HG03139 (cell line): Measurements from ENCODE around the gene BAHD1.

Source experiments
- ATAC-seq: cut with Tn5 transposase; IDR thresholded peaks from one replicate; pipeline ENCODE4 v1.9.1; 2021; ENCODE audit not compliant: unreplicated experiment

The BAHD1 gene

GRCh38 chr15:40421246-40422157, 19.3 kb upstream of the BAHD1 start:
- peak; percentile 75 for ATAC-seq

GRCh38 chr15:40424483-40425115, 16.2 kb upstream of the BAHD1 start:
- ATAC-seq = no peak

- ATAC-seq = no peak
Measured at GRCh38 chr15:40425681-40426080, 15.1 kb upstream of the BAHD1 start.

- ATAC-seq = no peak
Measured at GRCh38 chr15:40427188-40427587, 13.6 kb upstream of the BAHD1 start.

- ATAC-seq = no peak
Measured at GRCh38 chr15:40428185-40428584, 12.6 kb upstream of the BAHD1 start.

- ATAC-seq = no peak
Measured at GRCh38 chr15:40429068-40429710, 11.6 kb upstream of the BAHD1 start.

GRCh38 chr15:40430271-40430805, 10.4 kb upstream of the BAHD1 start:
- ATAC-seq = no peak

- ATAC-seq = no peak
Measured at GRCh38 chr15:40435023-40435709, 5.6 kb upstream of the BAHD1 start.

- no peak for ATAC-seq
Measured at GRCh38 chr15:40435710-40436089, 5.1 kb upstream of the BAHD1 start.

GRCh38 chr15:40436116-40436891, 4.4 kb upstream of the BAHD1 start:
- ATAC-seq = no peak

- no peak for ATAC-seq
Measured at GRCh38 chr15:40436892-40437751, 3.6 kb upstream of the BAHD1 start.

GRCh38 chr15:40437752-40438687, 2.7 kb upstream of the BAHD1 start:
- ATAC-seq = no peak

- ATAC-seq = no peak
Measured at GRCh38 chr15:40438712-40439111, 2.0 kb upstream of the BAHD1 start.

- no peak for ATAC-seq
Measured at GRCh38 chr15:40439461-40439959, 1.2 kb upstream of the BAHD1 start.

- no peak for ATAC-seq
Measured at GRCh38 chr15:40439960-40440742, 602 bp upstream of the BAHD1 start.

- no peak for ATAC-seq
Measured at GRCh38 chr15:40441565-40442531, 1.1 kb downstream of the BAHD1 start.
